Activated naive CD4-positive, alpha-beta T cell (primary cell): ENCODE data around the gene HAUS3.
"Not testable (repeated sequence)": the region's sequence is repeated elsewhere in the genome, so short reads cannot be mapped to it uniquely, and the experiment has no call there.

ENCODE experiments used
- DNase-seq, 4 experiments: peaks; one replicate each; lab custom pipeline; 2025; lab: John Stamatoyannopoulos, UW

HAUS3 gene

DNA sequence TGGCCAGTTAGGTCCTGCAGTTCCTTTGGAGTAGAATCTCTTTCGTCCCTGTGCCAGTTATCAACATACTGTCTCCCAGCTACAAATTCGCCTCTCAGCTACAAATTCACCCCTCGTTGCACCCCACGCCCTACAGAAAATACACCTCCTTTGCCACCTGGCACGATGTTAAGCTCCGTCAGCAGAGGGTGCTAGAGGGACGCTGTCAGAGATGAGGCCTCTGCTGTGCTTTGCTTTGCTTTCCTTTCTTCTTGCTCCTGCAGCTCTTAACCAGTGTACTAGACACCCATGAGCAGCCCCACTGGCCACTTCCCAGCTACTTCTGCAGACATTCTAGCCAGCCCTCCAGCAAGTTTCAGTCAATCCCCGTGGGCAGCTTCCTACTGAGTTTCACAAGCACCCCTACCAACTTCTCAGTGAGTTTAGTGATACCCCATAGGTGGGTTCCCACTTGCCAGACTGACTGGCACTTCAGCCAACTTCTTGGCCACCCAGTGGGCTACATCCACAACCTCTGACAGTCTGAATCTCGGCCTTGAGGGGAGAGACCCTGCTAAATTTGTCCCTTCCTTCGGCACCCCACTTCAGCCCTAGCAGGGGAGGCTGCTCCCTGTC lies 21.8 kb downstream of the HAUS3 start:
- DNase-seq: peak; percentile 17 to 71 (median 64)

DNA sequence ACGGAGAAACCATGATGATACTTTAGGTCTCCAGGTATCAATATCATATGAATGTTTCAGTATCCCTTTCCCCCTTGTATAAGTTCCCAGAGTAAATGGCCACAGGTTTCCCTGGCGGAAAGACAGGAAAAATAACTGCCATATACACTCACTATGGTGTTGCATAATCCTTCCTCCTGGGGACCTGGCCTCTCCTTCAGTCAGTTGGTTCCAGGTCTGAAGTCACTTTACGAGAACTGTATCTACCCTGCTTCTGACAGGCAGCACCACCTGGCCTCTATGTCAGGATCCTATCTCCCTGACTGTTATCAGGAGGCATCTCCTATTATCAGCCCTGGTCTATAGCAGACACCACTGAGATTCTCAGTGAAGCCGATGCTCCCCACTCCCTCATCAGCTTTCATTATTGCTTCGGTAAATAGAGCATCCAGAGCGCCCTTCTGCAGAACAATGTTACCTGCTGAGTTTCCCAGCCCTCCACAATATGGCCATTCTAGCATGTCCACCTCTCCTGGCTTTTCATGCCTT lies 22.6 kb downstream of the HAUS3 start:
- no peak for DNase-seq

DNA sequence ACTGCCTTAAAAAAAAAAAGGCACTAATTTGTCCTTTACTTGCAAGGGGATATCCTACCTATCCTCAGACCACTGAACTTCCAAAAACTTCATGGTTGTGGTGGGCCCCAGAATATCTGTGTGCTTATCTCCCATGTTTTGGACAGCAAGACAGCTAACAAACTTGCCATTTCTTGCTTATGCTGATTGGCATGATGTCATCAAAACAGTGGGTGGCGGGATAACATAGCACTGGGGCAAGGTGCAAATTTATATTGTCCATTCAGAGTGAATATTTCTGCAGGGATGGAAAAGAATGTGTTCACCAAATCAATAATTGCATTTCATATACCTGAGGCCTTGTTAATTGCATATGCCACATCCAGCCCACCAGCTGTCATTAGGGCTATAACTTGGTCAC lies 23.5 kb downstream of the HAUS3 start:
- DNase-seq: no peak

DNA sequence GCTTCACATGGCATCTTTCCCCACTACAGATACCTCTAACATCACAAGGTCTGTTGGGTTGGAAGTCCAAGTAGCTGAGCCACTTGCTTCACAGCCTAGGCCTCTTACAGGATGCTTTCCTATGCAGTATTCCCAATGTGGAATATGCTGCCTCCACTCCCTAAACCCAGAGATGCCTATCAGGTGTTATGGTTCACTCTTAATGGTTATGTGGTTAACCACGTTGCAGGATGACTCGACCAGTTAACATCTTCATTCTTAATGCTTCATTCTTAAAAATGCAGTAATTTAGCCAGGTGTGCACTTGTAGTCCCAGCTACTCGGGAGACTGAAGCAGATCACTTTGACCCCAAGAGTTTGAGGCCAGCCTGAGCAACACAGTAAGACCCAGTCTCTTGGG lies 24.2 kb downstream of the HAUS3 start:
- no peak for DNase-seq

DNA sequence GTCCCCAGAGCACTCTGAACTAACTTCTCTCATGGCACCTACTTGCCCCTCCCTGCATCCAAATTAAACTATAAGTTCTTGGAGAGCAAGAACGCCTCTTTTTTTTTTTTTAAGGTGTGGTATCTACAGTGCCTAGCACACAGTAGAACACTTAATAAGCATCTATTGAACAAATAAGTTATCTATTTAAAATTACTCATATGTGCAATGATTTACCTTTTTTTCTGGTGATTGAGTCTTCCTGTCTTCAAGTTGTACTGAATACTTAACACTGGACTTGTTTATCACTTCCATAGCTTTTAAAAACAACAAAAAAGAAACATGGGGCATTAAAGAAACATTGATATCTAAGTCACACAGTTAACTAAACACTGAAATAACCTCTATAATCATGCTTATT lies 29.1 kb downstream of the HAUS3 start:
- DNase-seq: no peak

DNA sequence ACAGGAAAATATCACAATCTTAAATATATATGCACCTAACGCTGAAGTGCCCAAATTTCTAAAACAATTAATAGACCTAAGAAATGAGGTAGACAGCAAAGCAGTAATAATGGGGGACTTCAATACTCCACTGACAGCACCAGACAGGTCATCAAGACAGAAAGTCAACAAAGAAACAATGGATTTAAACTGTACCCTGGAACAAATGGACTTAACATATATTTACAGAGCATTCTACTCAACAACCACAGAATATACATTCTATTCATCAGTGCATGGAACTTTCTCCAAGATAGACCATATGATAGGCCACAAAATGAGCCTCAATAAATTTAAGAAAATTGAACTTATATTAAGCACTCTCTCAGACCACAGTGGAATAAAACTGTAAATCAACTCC lies 39.1 kb downstream of the HAUS3 start:
- DNase-seq: not testable (repeated sequence)

DNA sequence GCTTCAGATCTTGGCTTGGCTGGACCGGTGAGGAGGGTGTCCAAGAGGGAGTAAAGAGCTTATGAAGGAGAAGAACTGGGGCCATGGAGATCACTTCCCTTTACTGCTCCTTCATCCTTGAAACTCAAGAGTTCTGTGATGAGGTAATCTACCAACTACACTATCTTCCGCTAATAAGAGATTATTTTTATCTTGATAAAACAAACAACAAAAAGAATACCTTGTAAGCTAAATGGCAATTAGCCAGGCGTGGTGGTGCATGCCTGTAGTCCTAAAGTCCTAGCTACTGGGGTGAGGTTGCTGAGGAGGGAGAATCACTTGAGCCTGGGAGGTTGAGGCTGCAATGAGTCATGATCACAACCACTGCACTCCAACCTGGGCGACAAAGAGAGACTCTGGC lies 47.4 kb downstream of the HAUS3 start:
- DNase-seq: no peak

DNA sequence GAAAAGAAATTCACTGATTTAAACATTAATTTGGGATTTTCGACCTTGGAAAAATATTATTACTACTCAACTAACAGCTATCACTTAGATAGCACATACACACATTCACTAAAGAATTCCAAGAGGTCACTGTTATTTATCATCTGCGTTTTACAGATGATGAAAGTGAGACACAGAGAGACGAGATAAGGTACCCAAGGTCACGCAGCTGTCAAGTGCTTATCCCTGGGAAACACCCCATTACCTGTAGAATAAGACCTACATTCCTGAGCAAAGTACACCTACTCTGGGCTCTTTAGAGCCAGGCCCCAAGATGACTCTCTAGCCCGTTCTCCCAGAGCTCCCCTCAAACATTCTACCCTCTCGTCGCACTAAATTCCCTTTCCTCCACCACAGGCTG lies 48.6 kb downstream of the HAUS3 start:
- DNase-seq: no peak

DNA sequence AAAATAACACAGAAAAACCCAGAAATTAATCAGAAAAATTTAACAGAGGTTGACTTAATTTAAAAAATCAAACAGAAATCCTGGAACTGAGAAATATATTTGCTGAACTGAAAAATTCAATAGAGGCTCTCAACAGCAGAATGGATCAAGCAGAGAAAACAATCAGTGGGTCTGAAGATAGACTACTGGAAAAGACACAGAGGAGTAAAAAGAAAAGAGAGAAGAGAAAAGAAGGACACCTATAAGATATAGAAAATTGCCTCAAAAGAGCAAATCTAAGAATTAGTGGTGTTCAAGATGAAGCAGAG lies 55.1 kb downstream of the HAUS3 start:
- no peak for DNase-seq

DNA sequence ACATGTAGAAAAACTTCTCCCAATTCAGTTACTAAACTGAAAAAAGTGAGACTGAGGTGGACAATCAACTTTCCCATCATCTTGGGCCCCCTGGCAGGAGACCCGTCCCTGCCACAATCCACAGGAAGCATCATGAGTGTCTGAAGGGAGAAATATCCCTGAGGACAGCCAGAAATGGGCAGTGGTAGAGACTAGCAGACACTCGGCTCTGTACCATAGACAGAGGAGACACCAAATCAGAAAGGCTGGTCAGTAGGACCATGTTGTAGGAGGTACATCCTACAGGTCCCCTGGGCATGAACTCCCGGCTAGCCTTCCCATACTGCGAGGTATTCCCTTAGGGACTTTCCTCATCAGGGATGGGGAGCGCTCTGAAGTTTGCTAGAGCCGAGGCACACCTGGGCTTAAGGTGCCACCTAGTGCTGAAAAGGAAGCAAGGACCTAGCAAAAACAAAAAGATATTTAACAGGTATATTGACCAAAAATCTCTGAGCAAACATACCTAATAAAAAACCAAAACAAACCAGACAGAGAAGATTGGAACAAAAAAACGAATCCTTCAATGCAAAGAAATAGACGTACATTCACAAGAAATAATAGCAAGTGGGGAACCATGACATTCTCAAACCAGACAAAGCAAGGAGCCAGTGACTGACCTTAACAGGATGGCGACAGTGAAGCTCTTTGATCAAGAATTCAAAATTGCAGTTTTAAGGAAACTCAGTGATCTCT lies 55.6 kb downstream of the HAUS3 start:
- DNase-seq: no peak

DNA sequence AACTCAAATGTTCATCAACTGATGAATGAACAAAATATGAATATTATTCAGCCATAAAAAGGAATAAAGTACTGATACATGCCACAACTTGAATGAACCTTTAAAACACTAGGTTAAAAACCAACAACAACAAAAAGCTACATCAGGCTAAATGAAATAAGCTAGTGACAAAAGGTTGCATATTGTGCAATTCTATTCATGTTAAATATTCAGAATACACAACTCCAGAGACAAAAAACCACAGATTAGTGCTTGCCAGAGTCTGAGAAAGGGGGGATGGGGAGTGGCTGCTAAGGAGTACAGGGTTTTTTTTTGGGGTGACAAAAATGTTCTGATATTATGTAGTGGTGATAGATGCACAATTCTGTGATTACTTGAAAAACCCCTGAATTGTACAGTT lies 58.5 kb downstream of the HAUS3 start:
- no peak for DNase-seq

DNA sequence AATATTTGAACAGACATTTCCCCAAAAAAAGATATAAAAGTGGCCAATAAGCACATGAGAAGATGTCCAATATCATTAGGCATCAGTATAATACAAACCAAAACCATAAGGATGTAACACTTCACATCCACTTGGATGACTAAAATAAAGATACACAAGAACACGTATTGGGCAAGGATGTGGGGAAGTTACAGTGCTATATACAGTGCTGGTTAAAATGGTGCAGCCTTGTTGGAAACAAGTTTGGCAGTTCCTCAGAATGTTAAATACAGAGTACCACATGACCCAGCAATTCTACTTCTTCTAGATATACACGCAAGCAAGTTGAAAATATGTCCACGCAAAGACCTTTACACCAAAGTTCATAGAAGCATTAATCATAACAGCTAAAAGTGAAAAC lies 58.9 kb downstream of the HAUS3 start:
- DNase-seq: no peak

DNA sequence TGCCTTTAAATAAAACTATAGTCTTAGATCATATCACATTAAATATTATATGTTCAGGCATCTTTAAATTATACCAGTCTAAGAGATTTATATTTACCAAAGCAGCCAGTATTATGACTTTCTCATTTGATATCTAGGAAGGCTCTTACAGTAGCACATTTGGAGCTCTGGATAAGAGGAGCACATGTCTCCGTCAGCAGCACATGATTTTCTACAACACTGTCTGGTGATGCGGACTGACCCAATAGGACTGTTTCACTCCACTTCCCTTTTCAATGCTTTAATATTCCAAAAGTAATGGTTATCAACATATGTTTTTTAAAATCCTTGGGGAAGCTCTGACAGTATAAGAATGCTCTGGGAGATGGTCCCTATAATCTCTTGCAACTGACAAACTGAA lies 61.5 kb downstream of the HAUS3 start:
- no peak for DNase-seq

DNA sequence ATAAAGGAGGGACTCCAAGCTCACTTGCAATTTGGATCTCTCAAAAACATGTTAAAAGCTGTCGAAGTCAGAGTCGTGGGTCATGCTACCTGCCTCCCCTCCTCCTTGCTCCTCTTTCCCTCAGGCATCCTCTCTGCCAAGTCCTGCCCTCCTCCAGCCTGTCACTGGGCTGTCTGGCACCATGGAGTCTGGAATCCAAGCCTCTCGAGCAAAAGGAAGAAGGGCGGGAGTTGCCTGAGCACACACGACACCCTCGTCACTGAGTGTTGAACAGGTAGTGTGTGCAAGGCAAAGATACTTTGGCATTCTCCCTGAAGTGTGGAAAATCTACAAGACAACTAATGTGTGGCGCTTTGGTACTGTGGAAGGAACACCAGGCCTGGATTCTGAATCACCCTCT lies 62.2 kb downstream of the HAUS3 start:
- no peak for DNase-seq

DNA sequence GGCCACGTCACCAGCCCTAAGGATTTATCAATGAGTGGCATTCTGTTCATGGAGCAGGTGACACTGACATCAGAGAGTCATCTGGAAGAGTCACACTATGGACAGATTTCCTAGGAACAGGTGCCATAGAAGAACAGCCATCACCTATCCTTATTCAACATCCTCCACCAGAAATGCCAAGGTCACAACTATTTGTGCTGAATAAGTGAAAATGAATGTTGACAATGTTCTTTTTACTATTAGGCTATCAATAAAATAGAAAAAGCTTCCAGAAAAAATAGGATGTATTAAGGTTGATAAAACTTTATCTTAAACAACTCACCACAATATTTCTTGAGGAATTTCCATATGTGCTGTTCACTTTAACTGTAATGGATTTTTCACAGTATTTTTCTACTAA lies 62.9 kb downstream of the HAUS3 start:
- no peak for DNase-seq
